GM12891 (cell line): Measurements from ENCODE around the gene LAGE3.

Experiments
- POLR2A ChIP-seq: IDR thresholded peaks from 2 replicates; pipeline ENCODE4 v1.6.1; 2011; ENCODE audit warnings: low read depth, low read length, control low read depth
- POLR2AphosphoS5 ChIP-seq: IDR thresholded peaks from 2 replicates; pipeline ENCODE4 v1.6.1; 2011; ENCODE audit warnings: low read depth, low read length, control low read depth
- POU2F2 ChIP-seq: IDR thresholded peaks from 2 replicates; pipeline ENCODE4 v1.6.1; 2011; ENCODE audit warnings: low read depth, mild to moderate bottlenecking, control low read depth, low read length, moderate library complexity

DNA sequence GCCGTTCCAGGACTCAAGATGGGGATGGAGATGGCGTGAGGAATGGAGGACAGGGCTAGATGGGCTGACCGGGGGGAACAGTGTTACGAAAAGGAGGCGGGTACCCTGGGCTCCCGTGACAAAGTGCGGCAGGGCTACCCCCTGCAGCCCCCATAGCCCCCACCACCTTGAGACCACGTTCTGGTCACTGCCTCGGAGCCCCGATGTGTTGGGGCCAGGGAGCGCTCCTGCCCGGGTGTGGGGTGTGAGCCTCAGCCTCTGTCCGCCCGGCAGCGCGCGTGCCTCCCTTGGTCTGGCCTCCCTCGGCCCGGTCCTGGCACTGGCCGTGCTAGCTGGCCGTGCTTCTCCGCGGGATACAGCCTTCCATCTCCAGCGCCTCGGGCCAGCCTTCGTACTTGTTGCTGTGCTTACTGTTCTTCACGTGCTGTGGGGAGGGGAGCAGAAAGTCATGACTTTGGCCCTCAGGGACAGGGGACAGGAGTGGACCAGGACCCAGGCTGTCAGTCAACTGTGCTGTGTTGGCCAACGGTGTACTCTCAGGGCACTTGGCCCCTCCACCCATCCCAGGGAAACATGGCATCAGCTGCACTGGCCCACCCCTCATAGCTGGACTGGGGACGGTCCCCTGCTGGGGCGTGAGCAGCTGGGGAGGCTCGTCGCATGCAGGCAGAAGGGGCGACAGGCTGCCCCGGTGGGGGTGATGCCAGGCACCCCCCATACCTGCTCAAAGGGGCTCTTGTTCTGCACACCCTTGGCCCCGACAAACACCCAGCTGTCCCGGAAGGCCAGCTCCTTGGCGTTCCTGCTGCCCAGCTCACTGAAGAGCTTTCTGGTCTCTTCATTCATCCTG lies 27.6 kb upstream of the LAGE3 start:
- no peak for TF ChIP-seq POLR2A
- no peak for TF ChIP-seq POLR2AphosphoS5
- TF ChIP-seq POU2F2, result no peak
